Measurements from ENCODE around the gene PRKAR1A.

DNA sequence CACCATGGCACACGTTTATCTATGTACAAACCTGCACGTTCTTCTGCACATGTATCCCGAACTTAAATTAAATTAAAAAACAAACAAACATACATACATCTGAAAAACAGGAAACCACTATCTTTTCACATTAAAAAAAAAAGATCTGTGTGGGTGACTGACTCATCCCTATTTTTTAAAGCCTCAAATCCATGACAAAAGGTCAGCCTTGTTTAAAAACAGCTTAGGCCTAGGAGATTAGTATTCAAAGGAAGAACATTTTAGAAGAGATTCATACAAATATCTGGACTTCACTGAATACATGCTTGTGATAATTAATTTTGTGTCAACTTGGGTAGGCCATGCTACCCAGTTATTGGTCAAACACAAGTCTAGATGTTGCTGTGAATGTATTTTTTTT lies 4.7 kb upstream of the PRKAR1A start:
- TF ChIP-seq, protein P1, sequence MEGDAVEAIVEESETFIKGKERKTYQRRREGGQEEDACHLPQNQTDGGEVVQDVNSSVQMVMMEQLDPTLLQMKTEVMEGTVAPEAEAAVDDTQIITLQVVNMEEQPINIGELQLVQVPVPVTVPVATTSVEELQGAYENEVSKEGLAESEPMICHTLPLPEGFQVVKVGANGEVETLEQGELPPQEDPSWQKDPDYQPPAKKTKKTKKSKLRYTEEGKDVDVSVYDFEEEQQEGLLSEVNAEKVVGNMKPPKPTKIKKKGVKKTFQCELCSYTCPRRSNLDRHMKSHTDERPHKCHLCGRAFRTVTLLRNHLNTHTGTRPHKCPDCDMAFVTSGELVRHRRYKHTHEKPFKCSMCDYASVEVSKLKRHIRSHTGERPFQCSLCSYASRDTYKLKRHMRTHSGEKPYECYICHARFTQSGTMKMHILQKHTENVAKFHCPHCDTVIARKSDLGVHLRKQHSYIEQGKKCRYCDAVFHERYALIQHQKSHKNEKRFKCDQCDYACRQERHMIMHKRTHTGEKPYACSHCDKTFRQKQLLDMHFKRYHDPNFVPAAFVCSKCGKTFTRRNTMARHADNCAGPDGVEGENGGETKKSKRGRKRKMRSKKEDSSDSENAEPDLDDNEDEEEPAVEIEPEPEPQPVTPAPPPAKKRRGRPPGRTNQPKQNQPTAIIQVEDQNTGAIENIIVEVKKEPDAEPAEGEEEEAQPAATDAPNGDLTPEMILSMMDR (IDR thresholded peaks at IDR 0.05; ENCODE audit: low read length): no peak
- no peak for TF ChIP-seq EZH2phosphoT487 (IDR thresholded peaks at IDR 0.05; ENCODE audit: low read length)

Measured in MM.1S (cell line).